ENCODE measurements around the gene TFAP2C.
"Not testable (repeated sequence)": the region's sequence is repeated elsewhere in the genome, so short reads cannot be mapped to it uniquely, and the experiment has no call there.

TFAP2C gene

DNA sequence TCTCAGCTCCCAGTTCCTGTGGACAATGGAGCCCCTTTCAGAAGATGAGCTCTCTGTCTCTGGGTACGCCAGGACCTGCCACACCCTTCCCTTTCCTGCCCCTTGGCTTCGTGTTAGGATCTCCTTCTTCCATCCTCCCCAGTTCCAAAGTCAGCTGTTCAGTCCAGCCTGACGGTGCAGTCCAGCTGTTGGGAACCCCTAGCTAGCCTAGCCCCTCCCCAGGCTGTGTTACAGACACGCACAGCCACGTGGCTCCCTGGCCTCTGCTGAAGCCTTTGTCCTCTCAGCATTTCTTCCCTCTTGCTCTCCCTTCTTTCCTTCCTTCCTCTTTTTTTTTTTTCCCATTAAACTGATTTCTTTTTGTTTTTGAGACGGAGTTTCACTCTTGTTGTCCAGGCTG lies 12.4 kb upstream of the TFAP2C start:
- DNase-seq (ENCODE audit: low spot score) = no peak

GRCh38 chr20:56617489-56617888 lies 11.6 kb upstream of the TFAP2C start:
- DNase-seq (ENCODE audit: low spot score) = no peak

GRCh38 chr20:56621730-56622129 lies 7.4 kb upstream of the TFAP2C start:
- DNase-seq (ENCODE audit: low spot score) = no peak

DNA sequence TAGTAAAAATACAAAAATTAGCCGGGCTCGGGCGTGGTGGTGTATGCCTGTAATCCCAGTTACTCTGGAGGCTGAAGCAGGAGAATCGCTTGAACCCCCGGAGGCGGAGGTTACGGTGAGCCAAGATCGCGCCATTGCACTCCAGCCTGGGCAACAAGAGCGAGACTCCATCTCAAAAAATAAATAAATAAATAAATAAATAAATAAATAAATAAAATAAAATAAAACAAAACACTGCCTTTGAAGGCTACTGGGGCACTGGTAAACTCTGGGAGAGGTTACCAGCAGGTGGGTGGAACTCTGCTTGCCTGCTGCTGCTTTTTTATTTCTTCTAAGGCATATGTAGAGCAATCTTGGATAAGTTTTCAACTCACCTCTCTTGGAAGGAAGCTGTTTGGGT lies 5.2 kb upstream of the TFAP2C start:
- DNase-seq (ENCODE audit: low spot score) = not testable (repeated sequence)

DNA sequence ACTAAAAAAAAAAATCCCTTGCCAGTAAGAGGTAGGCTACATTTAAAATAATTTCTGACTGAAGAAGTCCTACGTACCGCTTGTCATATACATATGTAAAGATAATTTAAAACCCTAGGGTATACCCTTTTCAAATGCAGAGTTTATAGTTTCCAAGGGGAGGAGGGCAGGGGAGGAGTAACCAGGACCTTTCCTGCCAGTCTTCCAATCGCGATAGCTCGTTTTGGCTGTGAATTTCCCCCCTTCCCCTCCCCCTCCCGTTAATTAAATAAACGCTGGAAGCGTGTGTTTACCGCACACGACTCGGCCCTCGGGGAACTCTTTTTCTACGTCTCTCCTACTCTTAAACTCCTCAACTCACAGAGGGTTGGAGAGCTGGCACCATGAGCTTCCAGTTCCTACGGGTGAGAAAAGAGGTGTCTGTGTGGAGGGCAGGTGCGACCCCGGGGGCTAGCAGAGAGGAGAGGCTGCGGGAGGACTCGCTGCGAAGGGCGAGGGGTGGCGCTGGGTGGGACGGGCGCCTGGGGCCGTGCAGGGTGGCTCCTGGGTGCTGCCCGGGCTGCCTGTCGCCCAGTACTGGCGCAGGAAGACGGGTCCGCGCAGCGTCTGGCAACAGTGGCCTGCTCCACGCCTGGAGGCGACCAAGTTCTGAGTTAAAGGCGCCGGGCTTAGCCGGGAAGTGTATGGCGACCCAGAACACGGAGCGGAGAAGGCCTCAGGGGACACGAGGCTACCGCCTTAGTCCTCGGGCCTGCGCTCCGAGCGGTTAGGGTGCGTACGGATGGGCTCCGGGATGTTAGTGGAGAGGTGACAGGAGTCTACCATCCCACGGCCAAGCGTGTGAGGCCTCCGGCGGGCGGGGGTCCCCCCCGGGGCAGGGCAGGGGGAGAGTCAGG lies 4.1 kb upstream of the TFAP2C start:
- no peak for DNase-seq (ENCODE audit: low spot score)

GRCh38 chr20:56625837-56626236 lies 3.3 kb upstream of the TFAP2C start:
- no peak for DNase-seq (ENCODE audit: low spot score)

- DNase-seq (ENCODE audit: low spot score) = no peak
These were observed 2.6 kb upstream of the TFAP2C start for GRCh38 chr20:56626367-56627121.

DNA sequence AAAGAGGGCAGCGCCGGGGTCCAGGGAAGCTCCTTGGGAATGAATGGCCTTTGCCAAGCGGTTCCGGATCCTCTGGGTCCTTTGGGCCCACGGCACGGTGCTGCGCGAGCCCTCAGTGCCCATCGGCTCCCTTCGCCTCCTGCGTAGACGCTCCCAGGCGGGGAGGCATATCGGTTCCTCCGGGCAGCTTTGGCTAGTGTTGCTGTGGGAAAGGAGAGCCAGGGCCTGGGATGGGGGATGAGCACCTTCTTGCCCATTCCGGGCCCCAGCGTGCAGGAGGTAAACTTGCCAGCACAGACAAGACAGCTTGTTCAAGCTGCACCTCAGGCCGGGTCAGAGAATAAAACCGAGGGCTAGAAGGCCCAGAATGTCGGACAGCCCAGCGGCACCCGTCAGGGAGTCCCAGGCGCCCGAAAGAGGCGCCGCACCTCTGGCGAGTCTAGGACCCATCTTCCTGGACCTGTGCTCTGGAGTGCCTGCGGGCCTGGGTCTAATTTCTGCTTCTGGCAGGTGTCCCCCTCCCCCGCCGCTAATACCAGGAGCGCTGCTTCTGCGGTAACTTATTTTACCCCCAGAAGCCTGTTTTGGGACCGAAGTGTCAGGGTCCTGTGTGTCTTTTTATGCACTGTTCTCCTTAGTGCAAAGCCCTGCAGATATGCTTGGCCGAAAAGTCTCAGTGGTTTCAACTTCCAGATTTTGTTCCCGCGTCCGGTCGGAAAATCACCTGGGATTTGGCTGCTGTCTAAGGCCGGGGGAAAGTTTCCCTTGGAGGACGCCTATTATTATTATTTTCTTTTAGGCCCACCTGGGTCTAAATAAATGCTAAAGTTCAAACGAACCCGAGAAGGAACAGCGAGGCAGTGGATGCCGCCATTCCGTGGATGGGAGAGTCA lies 1.7 kb upstream of the TFAP2C start:
- DNase-seq (ENCODE audit: low spot score) = no peak

DNA sequence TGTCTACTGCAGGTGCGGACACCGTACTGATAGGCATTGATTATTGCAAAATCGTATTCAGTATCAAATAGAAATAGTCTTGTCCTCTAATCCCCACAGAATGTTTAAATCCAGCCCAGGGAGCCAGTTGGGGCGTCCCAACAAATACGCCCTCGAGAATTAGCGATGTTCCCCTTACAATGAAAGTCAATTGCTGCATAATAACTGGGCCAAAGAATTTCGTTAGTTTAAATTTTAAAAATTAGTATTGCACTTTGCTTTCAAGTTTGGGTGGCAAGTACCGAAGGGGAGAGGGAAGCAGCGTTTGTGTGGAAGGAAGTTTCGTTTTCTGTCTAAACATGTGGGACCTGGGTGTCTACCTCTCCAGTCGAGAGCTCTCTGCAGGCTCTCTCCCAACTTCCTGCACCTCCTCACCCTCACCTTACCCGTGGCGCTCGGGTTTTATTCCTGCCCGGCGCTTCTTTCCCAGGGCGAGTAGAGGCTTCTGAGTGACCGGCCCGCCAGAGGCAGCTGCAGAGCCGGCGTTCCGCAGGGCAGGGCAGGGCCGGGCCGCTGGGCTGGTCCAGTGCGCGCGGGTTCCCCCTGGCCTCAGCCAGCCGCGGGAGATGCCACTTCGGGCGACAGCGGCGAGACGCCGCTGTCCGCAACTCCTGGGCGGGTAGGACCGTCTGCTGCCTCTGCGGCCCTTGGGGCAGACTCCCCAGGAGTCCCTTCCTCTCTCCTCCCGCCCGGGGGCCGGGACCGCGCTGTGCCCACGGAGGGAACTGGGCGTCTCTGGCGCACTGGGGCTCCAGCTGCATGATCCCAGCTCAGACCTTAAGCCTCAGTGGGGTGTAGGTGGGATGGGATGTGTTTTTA lies 862 bp upstream of the TFAP2C start:
- DNase-seq (ENCODE audit: low spot score) = no peak

DNA sequence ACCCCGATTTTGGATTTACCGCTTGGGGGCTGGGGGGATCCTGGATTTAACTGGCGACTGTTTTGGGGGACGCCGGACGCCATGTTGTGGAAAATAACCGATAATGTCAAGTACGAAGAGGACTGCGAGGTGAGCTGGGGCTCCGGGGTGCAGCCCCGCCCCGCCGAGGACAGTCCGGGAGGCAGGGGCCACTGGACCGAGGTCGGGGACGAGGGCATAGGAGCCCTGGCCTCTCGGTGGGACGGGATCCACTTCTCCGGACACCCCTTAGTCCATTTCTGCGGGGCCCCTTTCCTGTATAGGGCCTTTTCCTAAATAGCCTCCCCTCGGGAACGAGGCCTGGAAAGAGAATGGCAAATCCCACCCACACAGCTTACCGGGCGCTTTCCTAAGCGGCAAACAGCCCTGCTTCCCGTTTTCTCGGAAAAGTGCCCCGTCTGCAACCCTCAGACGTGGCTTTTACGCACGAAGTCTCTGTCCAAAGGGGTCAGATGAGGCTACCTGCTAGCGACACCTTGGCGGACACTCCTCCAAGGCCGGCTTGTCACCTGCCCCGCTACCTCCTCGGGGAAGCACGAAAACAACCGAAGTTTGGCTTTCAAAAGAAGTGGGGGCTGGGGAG lies 469 bp downstream of the TFAP2C start:
- DNase-seq (ENCODE audit: low spot score) = no peak

GRCh38 chr20:56630086-56630493 lies 984 bp downstream of the TFAP2C start:
- no peak for DNase-seq (ENCODE audit: low spot score)

- DNase-seq (ENCODE audit: low spot score) = no peak
These were observed 1.6 kb downstream of the TFAP2C start for GRCh38 chr20:56630506-56631317.

DNA sequence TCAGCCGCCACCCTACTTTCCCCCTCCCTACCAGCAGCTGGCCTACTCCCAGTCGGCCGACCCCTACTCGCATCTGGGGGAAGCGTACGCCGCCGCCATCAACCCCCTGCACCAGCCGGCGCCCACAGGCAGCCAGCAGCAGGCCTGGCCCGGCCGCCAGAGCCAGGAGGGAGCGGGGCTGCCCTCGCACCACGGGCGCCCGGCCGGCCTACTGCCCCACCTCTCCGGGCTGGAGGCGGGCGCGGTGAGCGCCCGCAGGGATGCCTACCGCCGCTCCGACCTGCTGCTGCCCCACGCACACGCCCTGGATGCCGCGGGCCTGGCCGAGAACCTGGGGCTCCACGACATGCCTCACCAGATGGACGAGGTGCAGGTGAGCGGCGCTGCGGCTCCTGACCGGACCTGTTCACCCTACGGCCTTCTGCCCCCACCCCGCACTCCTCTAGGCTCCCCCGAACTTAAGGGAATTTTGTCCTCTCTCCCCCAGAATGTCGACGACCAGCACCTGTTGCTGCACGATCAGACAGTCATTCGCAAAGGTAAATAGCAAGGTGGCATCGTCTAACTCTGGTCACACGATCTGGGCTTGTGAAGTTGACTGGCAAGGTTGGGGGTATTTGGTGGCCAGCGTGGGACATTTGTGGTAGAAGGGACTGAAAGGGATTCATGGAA lies 2.3 kb downstream of the TFAP2C start:
- no peak for DNase-seq (ENCODE audit: low spot score)

- DNase-seq (ENCODE audit: low spot score) = no peak
These were observed 2.9 kb downstream of the TFAP2C start for GRCh38 chr20:56631990-56632327.

DNA sequence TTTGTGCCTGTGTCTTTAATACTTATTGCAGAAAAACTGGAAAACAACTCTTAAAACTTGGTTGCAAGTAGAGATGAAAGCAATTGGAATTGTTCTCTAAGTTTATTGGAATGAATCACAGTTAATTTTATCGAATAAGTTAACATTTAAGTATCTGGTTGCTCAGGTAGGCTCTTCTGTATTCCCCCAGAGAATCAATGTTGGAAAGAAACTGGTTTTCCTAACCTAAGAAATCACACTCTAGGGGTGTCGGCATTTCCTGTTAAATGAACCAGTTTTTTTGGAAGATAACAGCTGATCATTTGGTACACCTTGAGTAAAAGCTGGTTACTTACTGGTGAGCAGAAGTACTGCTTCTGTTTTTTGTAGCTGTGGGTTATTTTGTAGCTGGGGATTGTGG lies 5.2 kb downstream of the TFAP2C start:
- DNase-seq (ENCODE audit: low spot score) = no peak

DNA sequence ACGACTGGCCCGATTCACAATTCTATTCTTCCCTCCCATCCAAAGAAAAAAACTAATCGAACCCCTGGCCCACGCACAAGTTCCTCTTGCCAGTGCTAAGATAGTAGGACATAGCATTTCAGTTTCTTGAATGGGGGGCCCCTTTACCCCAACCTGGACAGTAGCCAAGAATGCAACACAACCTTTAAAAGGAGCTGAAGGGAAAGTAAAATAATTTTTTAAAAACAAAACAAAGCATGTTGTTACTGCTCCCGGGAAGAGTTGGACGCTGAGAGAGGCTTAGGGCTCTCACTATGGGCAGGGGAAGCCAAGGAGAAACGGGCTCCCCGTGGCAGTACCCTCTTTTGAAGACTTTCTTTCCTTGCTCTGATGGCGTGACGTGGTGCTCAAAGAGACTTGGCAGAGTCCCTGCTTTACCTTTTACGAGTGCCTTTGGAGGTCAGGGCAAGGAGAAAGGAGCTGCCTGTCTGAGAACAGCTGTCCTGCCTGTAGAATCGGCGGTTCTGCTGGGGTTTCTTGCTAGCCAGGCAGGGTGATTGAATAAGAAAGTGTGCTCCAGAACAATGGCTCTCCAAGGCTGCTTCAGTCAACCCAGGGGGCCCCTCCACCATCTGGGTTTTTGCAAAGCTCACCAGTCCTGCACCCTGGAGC lies 5.8 kb downstream of the TFAP2C start:
- no peak for DNase-seq (ENCODE audit: low spot score)

DNA sequence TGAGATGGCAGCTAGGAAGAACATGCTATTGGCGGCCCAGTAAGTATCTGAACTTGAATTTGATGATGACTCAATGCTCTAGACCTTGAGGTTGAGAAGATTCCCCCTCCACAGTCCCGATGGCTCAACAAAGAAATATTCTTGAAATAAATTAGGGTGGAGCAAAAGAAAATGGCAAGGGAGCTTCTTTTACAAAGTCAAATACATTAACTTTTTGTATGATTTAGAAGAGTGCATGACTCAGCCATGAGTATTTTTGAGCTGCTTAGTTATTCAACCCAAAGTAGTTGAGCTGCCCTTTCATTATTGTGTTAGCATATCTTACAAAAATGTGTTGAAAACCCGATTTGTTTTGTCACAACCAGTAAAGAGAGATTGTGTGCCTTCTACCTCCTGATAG lies 7.6 kb downstream of the TFAP2C start:
- no peak for DNase-seq (ENCODE audit: low spot score)

- DNase-seq (ENCODE audit: low spot score) = no peak
These were observed 8.5 kb downstream of the TFAP2C start for GRCh38 chr20:56637576-56637975.

DNA sequence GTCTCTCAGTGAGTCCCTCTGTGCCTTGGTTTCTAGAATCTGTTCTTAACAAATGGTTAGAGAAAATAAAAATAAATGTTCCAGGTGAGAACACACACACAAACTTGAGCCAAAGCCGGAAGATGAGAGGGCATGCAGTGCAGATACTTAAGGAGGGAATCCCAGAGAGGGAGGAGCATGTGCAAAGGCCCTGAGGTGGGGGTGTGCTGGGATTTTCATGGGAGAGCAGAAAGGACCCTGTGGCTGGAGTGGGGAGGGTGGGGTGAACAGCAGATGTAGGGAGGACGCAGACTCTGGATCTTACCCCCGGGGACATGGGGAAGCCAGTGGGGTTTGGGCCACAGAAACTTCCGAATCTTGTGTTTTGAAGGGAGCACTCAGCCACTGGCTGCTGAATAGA lies 17.5 kb downstream of the TFAP2C start:
- no peak for DNase-seq (ENCODE audit: low spot score)

All from CD4-positive, alpha-beta T cell treated with Interleukin-2 at 100 ng/mL for 4 hours (primary cell).